HCT116 (cell line): Measurements from ENCODE around the gene MYCN.

Experiments used
- CEBPB ChIP-seq: IDR thresholded peaks from 2 replicates; pipeline ENCODE4 v1.6.1; 2012; ENCODE audit warnings: low read depth
- EZH2 ChIP-seq: fragments of 200-600 bp; sonication (generic); IDR thresholded peaks from 2 replicates; pipeline ENCODE4 v1.6.1; 2017; ENCODE audit warnings: antibody characterized with exemption, mixed run types
- JUND ChIP-seq: IDR thresholded peaks from 2 replicates; pipeline ENCODE4 v1.6.1; 2012
- POLR2A ChIP-seq: IDR thresholded peaks from 2 replicates; pipeline ENCODE4 v1.7.0; 2011; ENCODE audit warnings: borderline replicate concordance; ENCODE audit not compliant: insufficient read depth, insufficient read length; ENCODE audit errors: extremely low read depth
- POLR2AphosphoS5 ChIP-seq: IDR thresholded peaks from 2 replicates; pipeline ENCODE4 v1.6.1; 2011; ENCODE audit warnings: mild to moderate bottlenecking, low read depth, low read length, moderate library complexity
- RAD21 ChIP-seq: IDR thresholded peaks from 2 replicates; pipeline ENCODE4 v1.6.1; 2012; ENCODE audit warnings: low read depth, mild to moderate bottlenecking
- YY1 ChIP-seq: IDR thresholded peaks from 2 replicates; pipeline ENCODE4 v1.6.1; 2011; ENCODE audit warnings: low read length, low read depth, moderate library complexity, mild to moderate bottlenecking; ENCODE audit not compliant: insufficient replicate concordance; ENCODE audit errors: extremely low read depth
- TF ChIP-seq, protein P1 (sequence below), 3 experiments: fragments of 200-600 bp in 1 of 3; sonication (generic) in 1 of 3; IDR thresholded peaks in 2 of 3; conservative IDR thresholded peaks in 1 of 3; 2 replicates each; pipeline ENCODE4 v1.5.1; 2012 to 2017; ENCODE audit warnings: low read depth in 2 of 3, low read length in 2 of 3, antibody characterized with exemption in 1 of 3, borderline replicate concordance in 1 of 3, control low read depth in 1 of 3, mild to moderate bottlenecking in 1 of 3, mixed read lengths in 1 of 3, mixed run types in 1 of 3, moderate library complexity in 1 of 3; ENCODE audit not compliant: insufficient read depth in 1 of 3
- TF ChIP-seq, protein P2 (sequence below): IDR thresholded peaks from 2 replicates; pipeline ENCODE4 v1.6.1; 2012; ENCODE audit warnings: low read depth
- TF ChIP-seq, protein P3 (sequence below): IDR thresholded peaks from 2 replicates; pipeline ENCODE4 v1.6.1; 2012

DNA sequence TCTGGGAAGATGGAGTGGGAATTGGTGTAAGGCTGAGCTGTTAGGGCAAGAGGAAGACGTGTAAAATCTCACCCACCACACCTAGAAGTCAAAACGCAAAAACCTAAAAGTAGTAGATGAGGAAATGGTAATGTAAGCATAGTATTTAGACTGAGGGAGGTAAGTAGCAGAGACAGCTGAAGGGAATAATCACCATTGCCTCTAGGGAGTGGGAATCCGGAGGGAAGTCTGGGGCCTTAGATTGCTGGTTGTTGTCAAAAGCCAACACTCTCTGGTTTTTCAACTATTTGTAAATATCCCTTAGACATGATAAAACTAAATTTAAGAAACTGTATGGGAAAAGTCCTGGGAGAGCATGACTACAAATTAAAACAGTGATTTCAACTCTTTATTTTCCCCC lies 28.7 kb upstream of the MYCN start:
- no peak for TF ChIP-seq POLR2A
- TF ChIP-seq, protein P1, sequence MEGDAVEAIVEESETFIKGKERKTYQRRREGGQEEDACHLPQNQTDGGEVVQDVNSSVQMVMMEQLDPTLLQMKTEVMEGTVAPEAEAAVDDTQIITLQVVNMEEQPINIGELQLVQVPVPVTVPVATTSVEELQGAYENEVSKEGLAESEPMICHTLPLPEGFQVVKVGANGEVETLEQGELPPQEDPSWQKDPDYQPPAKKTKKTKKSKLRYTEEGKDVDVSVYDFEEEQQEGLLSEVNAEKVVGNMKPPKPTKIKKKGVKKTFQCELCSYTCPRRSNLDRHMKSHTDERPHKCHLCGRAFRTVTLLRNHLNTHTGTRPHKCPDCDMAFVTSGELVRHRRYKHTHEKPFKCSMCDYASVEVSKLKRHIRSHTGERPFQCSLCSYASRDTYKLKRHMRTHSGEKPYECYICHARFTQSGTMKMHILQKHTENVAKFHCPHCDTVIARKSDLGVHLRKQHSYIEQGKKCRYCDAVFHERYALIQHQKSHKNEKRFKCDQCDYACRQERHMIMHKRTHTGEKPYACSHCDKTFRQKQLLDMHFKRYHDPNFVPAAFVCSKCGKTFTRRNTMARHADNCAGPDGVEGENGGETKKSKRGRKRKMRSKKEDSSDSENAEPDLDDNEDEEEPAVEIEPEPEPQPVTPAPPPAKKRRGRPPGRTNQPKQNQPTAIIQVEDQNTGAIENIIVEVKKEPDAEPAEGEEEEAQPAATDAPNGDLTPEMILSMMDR (IDR thresholded peaks at IDR 0.05 in 2 of 3, conservative IDR thresholded peaks at IDR 0.05 in 1 of 3; ENCODE audit: borderline replicate concordance in 1 of 3, insufficient read depth in 1 of 3, low read depth in 2 of 3, low read length in 2 of 3) = no peak
- TF ChIP-seq CEBPB = no peak
- TF ChIP-seq RAD21 = no peak
- no peak for TF ChIP-seq EZH2
- no peak for TF ChIP-seq JUND
- TF ChIP-seq YY1 = no peak
- TF ChIP-seq POLR2AphosphoS5 = no peak
- TF ChIP-seq, protein P2, sequence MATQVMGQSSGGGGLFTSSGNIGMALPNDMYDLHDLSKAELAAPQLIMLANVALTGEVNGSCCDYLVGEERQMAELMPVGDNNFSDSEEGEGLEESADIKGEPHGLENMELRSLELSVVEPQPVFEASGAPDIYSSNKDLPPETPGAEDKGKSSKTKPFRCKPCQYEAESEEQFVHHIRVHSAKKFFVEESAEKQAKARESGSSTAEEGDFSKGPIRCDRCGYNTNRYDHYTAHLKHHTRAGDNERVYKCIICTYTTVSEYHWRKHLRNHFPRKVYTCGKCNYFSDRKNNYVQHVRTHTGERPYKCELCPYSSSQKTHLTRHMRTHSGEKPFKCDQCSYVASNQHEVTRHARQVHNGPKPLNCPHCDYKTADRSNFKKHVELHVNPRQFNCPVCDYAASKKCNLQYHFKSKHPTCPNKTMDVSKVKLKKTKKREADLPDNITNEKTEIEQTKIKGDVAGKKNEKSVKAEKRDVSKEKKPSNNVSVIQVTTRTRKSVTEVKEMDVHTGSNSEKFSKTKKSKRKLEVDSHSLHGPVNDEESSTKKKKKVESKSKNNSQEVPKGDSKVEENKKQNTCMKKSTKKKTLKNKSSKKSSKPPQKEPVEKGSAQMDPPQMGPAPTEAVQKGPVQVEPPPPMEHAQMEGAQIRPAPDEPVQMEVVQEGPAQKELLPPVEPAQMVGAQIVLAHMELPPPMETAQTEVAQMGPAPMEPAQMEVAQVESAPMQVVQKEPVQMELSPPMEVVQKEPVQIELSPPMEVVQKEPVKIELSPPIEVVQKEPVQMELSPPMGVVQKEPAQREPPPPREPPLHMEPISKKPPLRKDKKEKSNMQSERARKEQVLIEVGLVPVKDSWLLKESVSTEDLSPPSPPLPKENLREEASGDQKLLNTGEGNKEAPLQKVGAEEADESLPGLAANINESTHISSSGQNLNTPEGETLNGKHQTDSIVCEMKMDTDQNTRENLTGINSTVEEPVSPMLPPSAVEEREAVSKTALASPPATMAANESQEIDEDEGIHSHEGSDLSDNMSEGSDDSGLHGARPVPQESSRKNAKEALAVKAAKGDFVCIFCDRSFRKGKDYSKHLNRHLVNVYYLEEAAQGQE = no peak
- TF ChIP-seq, protein P3, sequence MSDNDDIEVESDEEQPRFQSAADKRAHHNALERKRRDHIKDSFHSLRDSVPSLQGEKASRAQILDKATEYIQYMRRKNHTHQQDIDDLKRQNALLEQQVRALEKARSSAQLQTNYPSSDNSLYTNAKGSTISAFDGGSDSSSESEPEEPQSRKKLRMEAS = no peak
